H9 (cell line): ENCODE data around the gene RHEBL1. TPM values are rescaled to one million over a fixed set of nuclear protein-coding genes. Genes with fewer than 3 reads are reported as not detected.

Experiments used
- DNase-seq: peaks from one replicate; pipeline ENCODE4 v3.0.0-alpha.2; 2017
- H2AFZ ChIP-seq: one replicate; pipeline ENCODE4 v1.6.1; 2013; ENCODE audit warnings: mild to moderate bottlenecking, low read length, control low read depth, moderate library complexity
- H2AK5ac ChIP-seq: 2 replicates; pipeline ENCODE4 v1.6.1; 2013; ENCODE audit warnings: low read length, control low read depth, mixed read lengths; ENCODE audit not compliant: insufficient read length
- H2BK120ac ChIP-seq: one replicate; pipeline ENCODE4 v1.6.1; 2013; ENCODE audit warnings: low read depth, mild to moderate bottlenecking, low read length, control low read depth, inconsistent platforms; ENCODE audit not compliant: poor library complexity, severe bottlenecking
- H2BK12ac ChIP-seq: 2 replicates; pipeline ENCODE4 v1.6.1; 2013; ENCODE audit warnings: low read length, control low read depth, mixed read lengths, low read depth; ENCODE audit not compliant: insufficient read length
- H2BK15ac ChIP-seq: 2 replicates; pipeline ENCODE4 v1.6.1; 2013; ENCODE audit warnings: low read depth, low read length, control low read depth
- H2BK20ac ChIP-seq: one replicate; pipeline ENCODE4 v1.6.1; 2013; ENCODE audit warnings: low read depth, mild to moderate bottlenecking, low read length, control low read depth, inconsistent platforms; ENCODE audit not compliant: poor library complexity, severe bottlenecking
- H2BK5ac ChIP-seq: 2 replicates; pipeline ENCODE4 v1.6.1; 2013; ENCODE audit warnings: low read length, control low read depth, mixed read lengths; ENCODE audit not compliant: insufficient read length
- H3K14ac ChIP-seq: 2 replicates; pipeline ENCODE4 v1.6.1; 2013; ENCODE audit warnings: low read length, control low read depth; ENCODE audit not compliant: insufficient read depth
- H3K18ac ChIP-seq: 2 replicates; pipeline ENCODE4 v1.6.1; 2013; ENCODE audit warnings: low read depth, mild to moderate bottlenecking, mixed read lengths, low read length, control low read depth; ENCODE audit not compliant: insufficient read length
- H3K23ac ChIP-seq: 2 replicates; pipeline ENCODE4 v1.6.1; 2013; ENCODE audit warnings: low read length, control low read depth, mixed read lengths, low read depth; ENCODE audit not compliant: insufficient read length
- H3K23me2 ChIP-seq: 2 replicates; pipeline ENCODE4 v1.6.1; 2013; ENCODE audit warnings: low read depth, mild to moderate bottlenecking, mixed read lengths, low read length, control low read depth; ENCODE audit not compliant: insufficient read length, poor library complexity, severe bottlenecking
- H3K27ac ChIP-seq: 2 replicates; pipeline ENCODE4 v1.5.1; 2013; ENCODE audit warnings: low read length, control low read depth, mixed read lengths, low read depth; ENCODE audit not compliant: insufficient read length
- H3K27me3 ChIP-seq: 2 replicates; pipeline ENCODE4 v1.6.1; 2013; ENCODE audit warnings: low read length, control low read depth, inconsistent platforms; ENCODE audit not compliant: insufficient read depth
- H3K4ac ChIP-seq: 2 replicates; pipeline ENCODE4 v1.6.1; 2013; ENCODE audit warnings: low read depth, mild to moderate bottlenecking, control low read depth, inconsistent platforms, low read length, moderate library complexity
- H3K4me1 ChIP-seq: 2 replicates; pipeline ENCODE4 v1.6.1; 2013; ENCODE audit warnings: low read length, control low read depth, inconsistent platforms; ENCODE audit not compliant: insufficient read depth
- H3K4me2 ChIP-seq: 2 replicates; pipeline ENCODE4 v1.6.1; 2013; ENCODE audit warnings: low read length, control low read depth, mixed read lengths; ENCODE audit not compliant: insufficient read length, insufficient read depth
- H3K56ac ChIP-seq: 2 replicates; pipeline ENCODE4 v1.6.1; 2013; ENCODE audit warnings: low read depth, mild to moderate bottlenecking, mixed read lengths, low read length, control low read depth; ENCODE audit not compliant: insufficient read length
- H3K79me1 ChIP-seq: 2 replicates; pipeline ENCODE4 v1.6.1; 2013; ENCODE audit warnings: low read depth, mild to moderate bottlenecking, moderate library complexity, low read length, control low read depth, inconsistent platforms; ENCODE audit not compliant: insufficient read depth, poor library complexity, severe bottlenecking
- H3K79me2 ChIP-seq: 2 replicates; pipeline ENCODE4 v1.6.1; 2013; ENCODE audit warnings: low read length, control low read depth, inconsistent platforms; ENCODE audit not compliant: insufficient read depth
- H3K9ac ChIP-seq: 2 replicates; pipeline ENCODE4 v1.6.1; 2013; ENCODE audit warnings: low read length, control low read depth, mixed read lengths; ENCODE audit not compliant: insufficient read length; ENCODE audit errors: extremely low read depth
- H3K9me3 ChIP-seq: one replicate; pipeline ENCODE4 v1.6.1; 2013; ENCODE audit warnings: low read depth, low read length, inconsistent platforms; ENCODE audit not compliant: control insufficient read depth
- H3T11ph ChIP-seq: one replicate; pipeline ENCODE4 v1.6.1; 2013; ENCODE audit warnings: mild to moderate bottlenecking, low read length, control low read depth, inconsistent platforms
- H4K20me1 ChIP-seq: one replicate; pipeline ENCODE4 v1.6.1; 2013; ENCODE audit not compliant: control insufficient read depth, insufficient read length, insufficient read depth
- H4K5ac ChIP-seq: 2 replicates; pipeline ENCODE4 v1.6.1; 2013; ENCODE audit warnings: low read depth, mild to moderate bottlenecking, mixed read lengths, low read length, control low read depth; ENCODE audit not compliant: insufficient read length
- H4K8ac ChIP-seq: replicated peaks from 2 replicates; pipeline ENCODE4 v1.6.1; 2013; ENCODE audit warnings: low read length, control low read depth, mixed read lengths, low read depth; ENCODE audit not compliant: insufficient read length
- H4K91ac ChIP-seq: 2 replicates; pipeline ENCODE4 v1.6.1; 2013; ENCODE audit warnings: low read depth, mild to moderate bottlenecking, moderate library complexity, mixed read lengths, low read length, control low read depth; ENCODE audit not compliant: insufficient read length
- H3K27ac Mint-ChIP-seq, 3 experiments: 2 replicates in 2 of 3; 3 replicates in 1 of 3; pipeline ENCODE4 v1.8.0; 2020 to 2021; ENCODE audit warnings: mixed read lengths in 3 of 3, mild to moderate bottlenecking in 1 of 3, moderate library complexity in 1 of 3
- H3K27me3 Mint-ChIP-seq: 2 replicates; pipeline ENCODE4 v1.8.0; 2021; ENCODE audit warnings: low read depth, mild to moderate bottlenecking, moderate library complexity, mixed read lengths
- H3K36me3 Mint-ChIP-seq, 3 experiments: 2 replicates in 2 of 3; 3 replicates in 1 of 3; pipeline ENCODE4 v1.8.0; 2020 to 2021; ENCODE audit warnings: low read depth in 3 of 3, mixed read lengths in 3 of 3; ENCODE audit not compliant: insufficient read depth in 1 of 3
- H3K4me1 Mint-ChIP-seq, 2 experiments: 2 replicates each; pipeline ENCODE4 v1.8.0; 2020; ENCODE audit warnings: mixed read lengths in 2 of 2
- H3K4me3 Mint-ChIP-seq, 2 experiments: 2 replicates in 1 of 2; 3 replicates in 1 of 2; pipeline ENCODE4 v1.8.0; 2020 to 2021; ENCODE audit warnings: mild to moderate bottlenecking in 2 of 2, mixed read lengths in 2 of 2, moderate library complexity in 1 of 2
- H3K9me3 Mint-ChIP-seq, 2 experiments: 2 replicates in 1 of 2; 3 replicates in 1 of 2; pipeline ENCODE4 v1.8.0; 2020; ENCODE audit warnings: mild to moderate bottlenecking in 2 of 2, mixed read lengths in 2 of 2, moderate library complexity in 1 of 2
- WGBS: extraction: QIAGEN DNeasy Blood & Tissue Kit; methylation state at CpG from one replicate; pipeline ENCODE4 v1.1.7; 2013; ENCODE audit warnings: missing lambda C conversion rate, low lambda C conversion rate, mixed read lengths; ENCODE audit not compliant: insufficient read length; ENCODE audit errors: extremely low coverage; 5-methylcytosine and 5-hydroxymethylcytosine counted together
- total RNA-seq: library from RNA; stranded (reverse); gene quantifications from 2 replicates; pipeline ENCODE4 v1.2.1, GENCODE V29; 2021
- TF ChIP-seq, protein P1 (sequence below): fragments of 200-600 bp; sonication (generic); conservative IDR thresholded peaks from 3 replicates; pipeline ENCODE4 v1.8.0; 2021; ENCODE audit warnings: antibody characterized with exemption, mild to moderate bottlenecking

RHEBL1 gene
- total RNA-seq, 1 experiment from 2014 or later: 4.0 TPM

DNA sequence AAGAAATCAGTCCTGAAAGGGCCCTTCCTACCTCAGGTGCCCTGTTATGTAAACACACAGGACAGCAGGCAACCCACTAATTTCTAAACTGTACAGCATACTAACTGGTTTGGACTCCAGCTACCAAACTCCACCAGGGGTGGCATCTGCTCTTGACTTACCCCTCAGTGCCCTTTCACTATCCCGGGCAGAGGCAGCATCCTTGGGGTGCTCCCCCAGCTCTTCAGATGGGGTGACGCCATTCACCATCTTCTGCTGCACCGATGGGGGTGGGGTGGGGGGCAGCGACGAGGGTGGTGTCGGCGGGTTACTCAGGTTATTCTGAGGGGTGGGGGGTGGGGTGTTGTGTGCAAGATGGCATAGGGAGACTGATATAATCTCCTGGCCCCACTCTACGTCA lies 39.7 kb downstream of the RHEBL1 start:
- no peak overlapping the region for H2BK15ac ChIP-seq
- H3K14ac ChIP-seq: no peak overlapping the region
- WGBS: no CpG with 5 or more reads among the region's 8 CpGs
- no peak overlapping the region for H3K18ac ChIP-seq
- H3K36me3 Mint-ChIP-seq: peaks cover 47 to 92% (median 88%) of the 10 kb centered on the region in 3 experiments
- no peak overlapping the region for H3K23ac ChIP-seq
- no peak overlapping the region for H3K4ac ChIP-seq
- H2BK12ac ChIP-seq: no peak overlapping the region
- H3K56ac ChIP-seq: no peak overlapping the region
- TF ChIP-seq, protein P1, sequence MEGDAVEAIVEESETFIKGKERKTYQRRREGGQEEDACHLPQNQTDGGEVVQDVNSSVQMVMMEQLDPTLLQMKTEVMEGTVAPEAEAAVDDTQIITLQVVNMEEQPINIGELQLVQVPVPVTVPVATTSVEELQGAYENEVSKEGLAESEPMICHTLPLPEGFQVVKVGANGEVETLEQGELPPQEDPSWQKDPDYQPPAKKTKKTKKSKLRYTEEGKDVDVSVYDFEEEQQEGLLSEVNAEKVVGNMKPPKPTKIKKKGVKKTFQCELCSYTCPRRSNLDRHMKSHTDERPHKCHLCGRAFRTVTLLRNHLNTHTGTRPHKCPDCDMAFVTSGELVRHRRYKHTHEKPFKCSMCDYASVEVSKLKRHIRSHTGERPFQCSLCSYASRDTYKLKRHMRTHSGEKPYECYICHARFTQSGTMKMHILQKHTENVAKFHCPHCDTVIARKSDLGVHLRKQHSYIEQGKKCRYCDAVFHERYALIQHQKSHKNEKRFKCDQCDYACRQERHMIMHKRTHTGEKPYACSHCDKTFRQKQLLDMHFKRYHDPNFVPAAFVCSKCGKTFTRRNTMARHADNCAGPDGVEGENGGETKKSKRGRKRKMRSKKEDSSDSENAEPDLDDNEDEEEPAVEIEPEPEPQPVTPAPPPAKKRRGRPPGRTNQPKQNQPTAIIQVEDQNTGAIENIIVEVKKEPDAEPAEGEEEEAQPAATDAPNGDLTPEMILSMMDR: no peak
- no peak overlapping the region for H2BK20ac ChIP-seq
- no peak overlapping the region for H3K9ac ChIP-seq
- H4K91ac ChIP-seq: no peak overlapping the region
- H4K8ac ChIP-seq: no peak overlapping the region
- no peak for DNase-seq
- no peak overlapping the region for H3K4me3 Mint-ChIP-seq
- H2BK120ac ChIP-seq: no peak overlapping the region
- H3T11ph ChIP-seq: no peak overlapping the region
- H2AFZ ChIP-seq: no peak overlapping the region
- H3K4me1 ChIP-seq: no peaks in the 10 kb centered on the region
- no peaks in the 10 kb centered on the region for H4K20me1 ChIP-seq
- no peaks in the 10 kb centered on the region for H3K79me1 ChIP-seq
- no peaks in the 10 kb centered on the region; the same call in 1 of the 2 replicates for H3K27me3 Mint-ChIP-seq
- no peak overlapping the region for H4K5ac ChIP-seq
- no peaks in the 10 kb centered on the region for H3K9me3 Mint-ChIP-seq
- H3K4me2 ChIP-seq: no peak overlapping the region
- no peak overlapping the region for H3K27ac ChIP-seq
- H3K23me2 ChIP-seq: no peaks in the 10 kb centered on the region
- no peaks in the 10 kb centered on the region for H3K79me2 ChIP-seq
- H3K27me3 ChIP-seq: no peaks in the 10 kb centered on the region
- no peaks in the 10 kb centered on the region for H3K4me1 Mint-ChIP-seq
- H3K27ac Mint-ChIP-seq: no peak overlapping the region; a peak in 1 of 7 replicates
- H2BK5ac ChIP-seq: no peak overlapping the region
- no peak overlapping the region for H2AK5ac ChIP-seq
- H3K9me3 ChIP-seq: no peaks in the 10 kb centered on the region
